Ishikawa (cell line): ENCODE data around the gene NTRK3.

Experiments used
- CEBPB ChIP-seq: IDR thresholded peaks from 2 replicates; pipeline ENCODE4 v1.6.1; 2012
- CREB1 ChIP-seq: IDR thresholded peaks from 2 replicates; pipeline ENCODE4 v1.6.1; 2012; ENCODE audit warnings: low read depth
- EGR1 ChIP-seq: IDR thresholded peaks from 2 replicates; pipeline ENCODE4 v1.6.1; 2012
- EP300 ChIP-seq: IDR thresholded peaks from 2 replicates; pipeline ENCODE4 v1.6.1; 2012; ENCODE audit warnings: borderline replicate concordance
- FOXM1 ChIP-seq: IDR thresholded peaks from 2 replicates; pipeline ENCODE4 v1.6.1; 2012; ENCODE audit warnings: low read depth, borderline replicate concordance
- NFIC ChIP-seq: IDR thresholded peaks from 2 replicates; pipeline ENCODE4 v1.6.1; 2012
- RAD21 ChIP-seq: IDR thresholded peaks from 2 replicates; pipeline ENCODE4 v1.6.1; 2012; ENCODE audit warnings: low read depth
- TAF1 ChIP-seq: IDR thresholded peaks from 2 replicates; pipeline ENCODE4 v1.6.1; 2012; ENCODE audit warnings: low read depth, mild to moderate bottlenecking
- TCF12 ChIP-seq: IDR thresholded peaks from 2 replicates; pipeline ENCODE4 v1.6.1; 2012; ENCODE audit warnings: low read depth
- TEAD4 ChIP-seq: IDR thresholded peaks from 2 replicates; pipeline ENCODE4 v1.6.1; 2012
- YY1 ChIP-seq: IDR thresholded peaks from 2 replicates; pipeline ENCODE4 v1.6.1; 2012; ENCODE audit warnings: low read depth
- ZBTB7A ChIP-seq: IDR thresholded peaks from 2 replicates; pipeline ENCODE4 v1.6.1; 2012; ENCODE audit warnings: low read depth
- TF ChIP-seq, protein P1 (sequence below): IDR thresholded peaks from 2 replicates; pipeline ENCODE4 v1.6.1; 2012
- TF ChIP-seq, protein P2 (sequence below): IDR thresholded peaks from 2 replicates; pipeline ENCODE4 v1.6.1; 2012; ENCODE audit warnings: low read depth, mild to moderate bottlenecking
- TF ChIP-seq, protein P3 (sequence below): IDR thresholded peaks from 2 replicates; pipeline ENCODE4 v1.6.1; 2012

Gene NTRK3

DNA sequence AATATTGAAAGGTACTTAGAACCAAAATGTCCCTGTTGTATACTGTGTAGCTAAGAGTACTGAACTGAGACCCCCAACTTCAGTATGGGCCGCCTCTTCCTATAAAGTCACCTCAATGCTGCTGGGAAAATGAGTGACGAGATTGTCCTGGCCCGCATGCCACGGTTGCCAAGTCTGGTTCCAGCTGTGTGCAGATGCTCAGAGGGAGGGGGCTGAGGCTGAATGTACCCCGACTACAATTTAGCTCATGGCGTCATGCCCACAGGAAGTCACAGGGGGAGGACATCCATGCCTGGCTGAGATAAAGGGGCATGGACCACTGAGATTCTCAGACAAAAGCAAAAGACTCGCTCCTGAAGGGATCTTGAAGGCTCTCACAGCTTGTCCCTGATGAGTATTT lies 271.1 kb downstream of the NTRK3 start:
- TF ChIP-seq, protein P1, sequence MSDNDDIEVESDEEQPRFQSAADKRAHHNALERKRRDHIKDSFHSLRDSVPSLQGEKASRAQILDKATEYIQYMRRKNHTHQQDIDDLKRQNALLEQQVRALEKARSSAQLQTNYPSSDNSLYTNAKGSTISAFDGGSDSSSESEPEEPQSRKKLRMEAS: no peak
- TF ChIP-seq, protein P2, sequence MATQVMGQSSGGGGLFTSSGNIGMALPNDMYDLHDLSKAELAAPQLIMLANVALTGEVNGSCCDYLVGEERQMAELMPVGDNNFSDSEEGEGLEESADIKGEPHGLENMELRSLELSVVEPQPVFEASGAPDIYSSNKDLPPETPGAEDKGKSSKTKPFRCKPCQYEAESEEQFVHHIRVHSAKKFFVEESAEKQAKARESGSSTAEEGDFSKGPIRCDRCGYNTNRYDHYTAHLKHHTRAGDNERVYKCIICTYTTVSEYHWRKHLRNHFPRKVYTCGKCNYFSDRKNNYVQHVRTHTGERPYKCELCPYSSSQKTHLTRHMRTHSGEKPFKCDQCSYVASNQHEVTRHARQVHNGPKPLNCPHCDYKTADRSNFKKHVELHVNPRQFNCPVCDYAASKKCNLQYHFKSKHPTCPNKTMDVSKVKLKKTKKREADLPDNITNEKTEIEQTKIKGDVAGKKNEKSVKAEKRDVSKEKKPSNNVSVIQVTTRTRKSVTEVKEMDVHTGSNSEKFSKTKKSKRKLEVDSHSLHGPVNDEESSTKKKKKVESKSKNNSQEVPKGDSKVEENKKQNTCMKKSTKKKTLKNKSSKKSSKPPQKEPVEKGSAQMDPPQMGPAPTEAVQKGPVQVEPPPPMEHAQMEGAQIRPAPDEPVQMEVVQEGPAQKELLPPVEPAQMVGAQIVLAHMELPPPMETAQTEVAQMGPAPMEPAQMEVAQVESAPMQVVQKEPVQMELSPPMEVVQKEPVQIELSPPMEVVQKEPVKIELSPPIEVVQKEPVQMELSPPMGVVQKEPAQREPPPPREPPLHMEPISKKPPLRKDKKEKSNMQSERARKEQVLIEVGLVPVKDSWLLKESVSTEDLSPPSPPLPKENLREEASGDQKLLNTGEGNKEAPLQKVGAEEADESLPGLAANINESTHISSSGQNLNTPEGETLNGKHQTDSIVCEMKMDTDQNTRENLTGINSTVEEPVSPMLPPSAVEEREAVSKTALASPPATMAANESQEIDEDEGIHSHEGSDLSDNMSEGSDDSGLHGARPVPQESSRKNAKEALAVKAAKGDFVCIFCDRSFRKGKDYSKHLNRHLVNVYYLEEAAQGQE: no peak
- TF ChIP-seq YY1 (no peak), TEAD4 (no peak), TCF12 (no peak), EGR1 (no peak), NFIC (no peak), ZBTB7A (no peak), CREB1 (no peak), FOXM1 (no peak), EP300 (no peak), TAF1 (no peak), RAD21 (no peak), CEBPB (no peak)
- TF ChIP-seq, protein P3, sequence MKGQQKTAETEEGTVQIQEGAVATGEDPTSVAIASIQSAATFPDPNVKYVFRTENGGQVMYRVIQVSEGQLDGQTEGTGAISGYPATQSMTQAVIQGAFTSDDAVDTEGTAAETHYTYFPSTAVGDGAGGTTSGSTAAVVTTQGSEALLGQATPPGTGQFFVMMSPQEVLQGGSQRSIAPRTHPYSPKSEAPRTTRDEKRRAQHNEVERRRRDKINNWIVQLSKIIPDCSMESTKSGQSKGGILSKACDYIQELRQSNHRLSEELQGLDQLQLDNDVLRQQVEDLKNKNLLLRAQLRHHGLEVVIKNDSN: no peak

DNA sequence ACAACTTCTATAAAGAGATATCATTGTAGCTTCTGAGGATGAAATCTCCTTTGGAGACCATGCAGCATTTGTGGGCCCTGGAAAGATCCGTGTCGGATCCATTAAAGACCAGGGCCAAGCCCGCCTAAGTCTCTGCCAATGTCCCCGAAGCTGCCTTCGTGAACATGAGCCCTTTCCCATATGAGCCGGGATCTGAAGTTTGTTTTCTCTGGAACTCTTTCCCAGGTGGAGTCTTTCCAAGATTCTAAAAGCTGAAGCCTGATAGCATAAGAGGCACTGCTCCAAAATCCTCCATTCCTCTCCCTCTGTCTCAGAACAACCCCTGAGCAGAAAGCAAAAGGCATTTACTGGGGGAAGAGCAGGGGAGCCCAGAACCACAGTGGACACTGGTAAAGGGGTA lies 274.6 kb downstream of the NTRK3 start:
- TF ChIP-seq, protein P3: no peak
- no peak for TF ChIP-seq FOXM1
- TF ChIP-seq CREB1: no peak
- no peak for TF ChIP-seq EP300
- no peak for TF ChIP-seq CEBPB
- TF ChIP-seq, protein P2: no peak
- TF ChIP-seq RAD21: no peak
- no peak for TF ChIP-seq TCF12

DNA sequence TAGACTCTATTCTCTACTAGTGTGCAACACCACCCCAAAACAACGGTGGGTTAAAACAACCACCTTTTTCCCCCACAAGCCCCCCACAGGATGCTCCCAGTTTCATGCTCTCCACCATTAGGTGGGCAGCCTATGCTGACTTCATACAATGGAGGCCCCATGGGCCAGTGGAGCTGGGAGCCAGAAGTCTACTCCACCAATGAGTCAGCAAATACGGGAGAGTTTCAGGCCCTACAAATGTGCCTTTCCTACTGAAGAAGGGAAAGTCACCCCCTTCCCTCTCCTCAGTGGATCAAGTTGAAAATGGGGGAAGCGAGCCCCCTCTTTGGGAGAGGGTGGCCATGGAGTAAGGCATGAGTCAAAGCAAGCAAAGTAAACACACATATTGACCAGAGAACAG lies 278.6 kb downstream of the NTRK3 start:
- TF ChIP-seq, protein P2: no peak
- TF ChIP-seq TAF1 (no peak), CREB1 (no peak)
- TF ChIP-seq, protein P1: no peak

DNA sequence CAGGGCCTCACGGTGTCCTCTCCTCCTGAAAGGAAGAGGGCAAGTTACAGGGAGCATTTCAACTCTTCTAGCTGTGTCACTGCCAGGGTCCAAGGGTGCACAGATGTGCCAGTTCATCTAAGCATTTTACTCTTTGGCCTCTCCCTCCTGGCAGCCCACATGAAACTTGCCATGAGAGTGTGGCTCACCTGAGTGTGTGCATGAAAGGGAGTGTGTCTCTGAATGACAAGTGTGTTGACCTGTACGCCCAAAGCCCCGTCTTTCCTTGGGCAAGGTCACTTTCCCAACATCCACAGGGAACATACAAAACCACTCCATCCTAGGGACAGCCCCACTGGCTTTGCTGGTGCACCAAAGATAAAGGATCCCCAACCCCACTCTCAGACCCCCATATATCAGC lies 280.0 kb downstream of the NTRK3 start:
- TF ChIP-seq EGR1 (no peak), NFIC (no peak), RAD21 (no peak), YY1 (no peak), EP300 (no peak), CEBPB (no peak), TEAD4 (no peak), TCF12 (no peak), FOXM1 (no peak), TAF1 (no peak)
- TF ChIP-seq, protein P3: no peak
- TF ChIP-seq, protein P2: no peak
- TF ChIP-seq, protein P1: no peak
